H1 (cell line): ENCODE measurements around the gene DNAJC10. TPM values are rescaled to one million over a fixed set of nuclear protein-coding genes. Genes with fewer than 3 reads are reported as not detected.
"Not testable (repeated sequence)": the region's sequence is repeated elsewhere in the genome, so short reads cannot be mapped to it uniquely, and the experiment has no call there.

Source experiments
- CTCF ChIA-PET: fragments of 300-600 bp; sonication (Branson Sonifier 250); formaldehyde crosslinking; loops from one replicate; lab custom pipeline; 2021; ENCODE audit not compliant: partially characterized antibody; lab: Charles Lee
- POLR2A ChIA-PET: fragments of 300-600 bp; sonication (Branson Sonifier 250); formaldehyde crosslinking; loops from one replicate; lab custom pipeline; 2021; ENCODE audit warnings: inconsistent platforms; ENCODE audit not compliant: partially characterized antibody; lab: Charles Lee
- DNase-seq, 2 experiments: peaks; one replicate each; pipeline versions ENCODE4 v3.0.0 to v3.0.0-alpha.2; 2010 to 2022; ENCODE audit warnings: low spot score in 2 of 2, low read depth in 1 of 2, mixed read lengths in 1 of 2
- FAIRE-seq: peaks from 2 replicates; lab custom pipeline; 2011; peaks lifted over from hg19 to GRCh38; lab: Jason Lieb, UNC
- H2AFZ ChIP-seq: 2 replicates; pipeline ENCODE4 v1.8.1; 2012; ENCODE audit warnings: low read length, inconsistent platforms
- H2AK5ac ChIP-seq: 2 replicates; pipeline ENCODE4 v1.6.1; 2013; ENCODE audit warnings: low read depth, low read length
- H2BK120ac ChIP-seq: replicated peaks from 2 replicates; pipeline ENCODE3; 2013; ENCODE audit warnings: low read depth, low read length, inconsistent platforms
- H2BK12ac ChIP-seq: 2 replicates; pipeline ENCODE4 v1.6.1; 2013; ENCODE audit warnings: low read depth, low read length
- H2BK15ac ChIP-seq: 2 replicates; pipeline ENCODE4 v1.6.1; 2013; ENCODE audit warnings: low read length
- H2BK20ac ChIP-seq: 2 replicates; pipeline ENCODE4 v1.6.1; 2013; ENCODE audit warnings: low read length
- H2BK5ac ChIP-seq: 2 replicates; pipeline ENCODE4 v1.6.1; 2013; ENCODE audit warnings: low read depth, low read length
- H3K14ac ChIP-seq: 2 replicates; pipeline ENCODE4 v1.6.1; 2013; ENCODE audit warnings: inconsistent platforms; ENCODE audit not compliant: insufficient read length
- H3K18ac ChIP-seq: 2 replicates; pipeline ENCODE4 v1.6.1; 2013; ENCODE audit warnings: low read length; ENCODE audit errors: extremely low read depth
- H3K23ac ChIP-seq: 2 replicates; pipeline ENCODE4 v1.6.1; 2013; ENCODE audit warnings: inconsistent platforms; ENCODE audit not compliant: insufficient read length
- H3K23me2 ChIP-seq: 2 replicates; pipeline ENCODE4 v1.6.1; 2013; ENCODE audit warnings: low read depth, low read length
- H3K27ac ChIP-seq: 2 replicates; pipeline ENCODE4 v1.6.1; 2011; ENCODE audit warnings: low read depth, low read length, inconsistent platforms
- H3K27me3 ChIP-seq, 4 experiments: replicated peaks in 1 of 4; 1 replicate in 1 of 4; 2 replicates in 3 of 4; pipeline versions ENCODE4 v1.6.1 to v1.8.1; 2011 to 2013; ENCODE audit warnings: low read length in 3 of 4, mild to moderate bottlenecking in 3 of 4, inconsistent platforms in 2 of 4, mixed read lengths in 2 of 4, moderate library complexity in 1 of 4; ENCODE audit not compliant: control insufficient read depth in 3 of 4, insufficient read depth in 3 of 4; ENCODE audit errors: extremely low read depth in 1 of 4
- H3K36me3 ChIP-seq, 4 experiments: 2 replicates each; pipeline versions ENCODE4 v1.6.1 to v1.8.1; 2011 to 2013; ENCODE audit warnings: mild to moderate bottlenecking in 4 of 4, low read length in 3 of 4, moderate library complexity in 2 of 4, control low read depth in 1 of 4, inconsistent platforms in 1 of 4; ENCODE audit not compliant: insufficient read depth in 4 of 4, control insufficient read depth in 2 of 4
- H3K4ac ChIP-seq: replicated peaks from 2 replicates; pipeline ENCODE3; 2013; ENCODE audit warnings: low read length, low read depth, mixed read lengths, inconsistent platforms; ENCODE audit not compliant: insufficient read length
- H3K4me1 ChIP-seq, 4 experiments: replicated peaks in 1 of 4; 1 replicate in 1 of 4; 2 replicates in 3 of 4; pipeline versions ENCODE4 v1.6.1 to v1.8.1; 2011 to 2013; ENCODE audit warnings: low read length in 3 of 4, inconsistent platforms in 2 of 4, mixed read lengths in 1 of 4; ENCODE audit not compliant: insufficient read depth in 4 of 4, control insufficient read depth in 3 of 4
- H3K4me2 ChIP-seq, 2 experiments: 2 replicates each; pipeline versions ENCODE4 v1.6.1 to v1.8.1; 2011 to 2013; ENCODE audit warnings: low read depth in 2 of 2, low read length in 2 of 2, control low read depth in 1 of 2, inconsistent platforms in 1 of 2, mild to moderate bottlenecking in 1 of 2; ENCODE audit not compliant: insufficient read depth in 1 of 2
- H3K4me3 ChIP-seq, 4 experiments: fragments of 200-600, 300-600 bp in 1 of 4; sonication (generic), shearing (Covaris generic), sonication (Bioruptor Twin) in 1 of 4; 2 replicates each; pipeline versions ENCODE4 v1.5.1 to v1.8.1; 2011 to 2016; ENCODE audit warnings: low read length in 4 of 4, low read depth in 3 of 4, control low read depth in 2 of 4, inconsistent platforms in 2 of 4, mild to moderate bottlenecking in 2 of 4, mixed read lengths in 1 of 4, moderate library complexity in 1 of 4; ENCODE audit not compliant: insufficient read depth in 2 of 4; ENCODE audit errors: extremely low read depth in 1 of 4
- H3K56ac ChIP-seq: replicated peaks from 2 replicates; pipeline ENCODE3; 2013; ENCODE audit warnings: low read depth, mild to moderate bottlenecking, mixed read lengths, low read length, inconsistent platforms; ENCODE audit not compliant: insufficient read length
- H3K79me1 ChIP-seq: 2 replicates; pipeline ENCODE4 v1.6.1; 2013; ENCODE audit warnings: low read depth, low read length, control low read depth
- H3K79me2 ChIP-seq, 2 experiments: 2 replicates each; pipeline versions ENCODE4 v1.6.1 to v1.8.1; 2012 to 2013; ENCODE audit warnings: low read length in 2 of 2, mild to moderate bottlenecking in 2 of 2, inconsistent platforms in 1 of 2; ENCODE audit not compliant: insufficient read depth in 2 of 2, control insufficient read depth in 1 of 2
- H3K9ac ChIP-seq, 4 experiments: replicated peaks in 1 of 4; 1 replicate in 1 of 4; 2 replicates in 3 of 4; pipeline versions ENCODE4 v1.6.1 to v1.8.1; 2011 to 2013; ENCODE audit warnings: low read depth in 3 of 4, low read length in 3 of 4, control low read depth in 2 of 4, mild to moderate bottlenecking in 2 of 4, moderate library complexity in 2 of 4, inconsistent platforms in 1 of 4; ENCODE audit errors: extremely low read depth in 1 of 4
- H3K9me3 ChIP-seq, 2 experiments: 2 replicates each; pipeline versions ENCODE4 v1.6.1 to v1.8.1; 2012 to 2013; ENCODE audit warnings: mild to moderate bottlenecking in 2 of 2, moderate library complexity in 2 of 2, control low read depth in 1 of 2, inconsistent platforms in 1 of 2, low read depth in 1 of 2, low read length in 1 of 2, mixed read lengths in 1 of 2; ENCODE audit not compliant: insufficient read depth in 2 of 2
- H4K20me1 ChIP-seq, 2 experiments: replicated peaks in 1 of 2; 2 replicates each; pipeline versions ENCODE3 to v1.8.1; 2011 to 2013; ENCODE audit warnings: inconsistent platforms in 2 of 2, low read length in 2 of 2, mild to moderate bottlenecking in 1 of 2; ENCODE audit not compliant: insufficient read depth in 2 of 2, control insufficient read depth in 1 of 2
- H4K5ac ChIP-seq: 2 replicates; pipeline ENCODE4 v1.6.1; 2013; ENCODE audit warnings: low read length, low read depth, mixed read lengths, inconsistent platforms; ENCODE audit not compliant: insufficient read length
- H4K8ac ChIP-seq: 2 replicates; pipeline ENCODE4 v1.8.0; 2013; ENCODE audit warnings: mild to moderate bottlenecking, moderate library complexity, low read length, inconsistent platforms; ENCODE audit not compliant: insufficient read depth; ENCODE audit errors: extremely low read depth
- H4K91ac ChIP-seq: replicated peaks from 2 replicates; pipeline ENCODE3; 2013; ENCODE audit warnings: low read length, mixed read lengths, inconsistent platforms; ENCODE audit not compliant: insufficient read length
- WGBS, 2 experiments: shearing (Covaris generic) in 1 of 2; methylation state at CpG; one replicate each; pipeline versions ENCODE4 v1.1.6 to v1.1.7; 2013 to 2015; ENCODE audit warnings: low lambda C conversion rate in 2 of 2, mixed read lengths in 2 of 2, inconsistent platforms in 1 of 2, low coverage in 1 of 2, missing lambda C conversion rate in 1 of 2; ENCODE audit not compliant: insufficient replicate concordance in 2 of 2, insufficient coverage in 1 of 2, insufficient read length in 1 of 2; ENCODE audit errors: extremely low coverage in 1 of 2, missing lambda C conversion rate in 1 of 2; 5-methylcytosine and 5-hydroxymethylcytosine counted together
- polyA plus RNA-seq, 7 experiments: library from polyadenylated mRNA; depleted of rRNA in 3 of 7; stranded (reverse) in 5 of 7; unstranded in 2 of 7; fragments of >200 nt in 5 of 7; fragments of 200-250 nt in 2 of 7; gene quantifications; 1 replicate in 5 of 7; 2 replicates in 1 of 7; 4 replicates in 1 of 7; pipeline versions ENCODE4 v1.2.1 to v1.2.3, GENCODE V29; 2011 to 2013; ENCODE audit warnings: missing spikeins in 2 of 7, mixed read lengths in 2 of 7
- total RNA-seq: library from RNA; stranded (reverse); fragmentation: NEBNext Ultra II Directional; extraction: Animal tissue kit (Norgen Biotek cat#: 25700); gene quantifications from 2 replicates; pipeline ENCODE4 v1.2.1, GENCODE V29; 2021

The DNAJC10 gene
- total and polyA plus RNA-seq, 2 of the 8 experiments (the other 6 are each of a cell fraction or from before 2014, with no cell fraction given), result 23.2 to 121 TPM

DNA sequence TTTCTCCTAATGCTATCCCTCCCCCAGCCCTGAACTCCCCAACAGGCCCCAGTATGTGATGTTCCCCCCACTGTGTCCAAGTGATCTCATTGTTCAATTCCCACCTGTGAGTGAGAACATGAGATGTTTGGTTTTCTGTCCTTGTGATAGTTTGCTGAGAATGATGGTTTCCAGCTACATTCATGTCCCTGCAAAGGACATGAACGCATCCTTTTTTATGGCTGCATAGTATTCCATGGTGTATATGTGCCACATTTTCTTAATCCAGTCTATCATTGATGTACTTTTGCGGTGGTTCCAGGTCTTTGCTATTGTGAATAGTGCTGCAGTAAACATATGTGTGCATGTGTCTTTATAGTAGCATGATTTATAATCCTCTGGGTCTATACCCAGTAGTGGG lies 52.9 kb downstream of the DNAJC10 start:
- H3K36me3 ChIP-seq, result peaks cover 0 to 16% (median 12%) of the 10 kb centered on the region in 4 experiments; a peak in 6 of 8 replicates
- H3K23ac ChIP-seq, H2AFZ ChIP-seq, H3K4ac ChIP-seq, H2BK12ac ChIP-seq, H3K23me2 ChIP-seq, POLR2A ChIA-PET, H3K9me3 ChIP-seq, H4K5ac ChIP-seq, CTCF ChIA-PET, H3K27ac ChIP-seq, H3K4me3 ChIP-seq, H2BK5ac ChIP-seq, H2AK5ac ChIP-seq, H3K56ac ChIP-seq, FAIRE-seq, H3K79me2 ChIP-seq, H3K4me2 ChIP-seq, H3K9ac ChIP-seq, H4K91ac ChIP-seq, H4K20me1 ChIP-seq, H3K27me3 ChIP-seq, H3K4me1 ChIP-seq, H4K8ac ChIP-seq, H2BK20ac ChIP-seq, H3K18ac ChIP-seq, DNase-seq, H3K14ac ChIP-seq, H2BK15ac ChIP-seq, H3K79me1 ChIP-seq, H2BK120ac ChIP-seq: not testable (repeated sequence)
- WGBS, 2 experiments, result 91% methylated on average over 2 of the region's 2 CpGs; no CpG with 5 or more reads in 1 of the 2 experiments
